HG02759 (cell line): ENCODE measurements around the gene LRRC36.

ENCODE experiments used
- ATAC-seq: cut with Tn5 transposase; IDR thresholded peaks from one replicate; pipeline ENCODE4 v1.9.1; 2021; ENCODE audit warnings: mild to moderate bottlenecking, moderate library complexity; ENCODE audit not compliant: unreplicated experiment

Gene LRRC36

GRCh38 chr16:67419931-67420330 lies 93.3 kb downstream of the LRRC36 start:
- ATAC-seq = no peak

DNA sequence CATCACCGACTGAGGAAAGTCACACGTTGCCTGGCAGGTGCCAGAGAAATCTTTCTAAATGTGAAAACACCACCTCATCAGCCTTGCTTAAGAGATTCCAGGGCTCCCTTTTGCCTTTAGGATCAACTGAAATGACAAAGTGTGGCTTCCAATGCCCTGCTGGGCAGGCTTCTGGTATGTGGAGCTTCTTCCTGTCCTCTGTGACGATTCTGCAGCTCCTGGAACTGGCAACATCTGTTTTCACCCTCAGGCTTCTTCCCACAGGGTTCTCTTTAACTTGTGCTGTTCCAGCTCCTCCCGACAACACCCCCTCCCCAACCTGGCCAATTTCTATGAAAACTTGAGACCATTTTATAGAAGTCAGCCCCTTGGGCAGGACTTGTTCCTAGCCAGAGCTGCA lies 94.4 kb downstream of the LRRC36 start:
- no peak for ATAC-seq

GRCh38 chr16:67423015-67423414 lies 96.4 kb downstream of the LRRC36 start:
- ATAC-seq = no peak

DNA sequence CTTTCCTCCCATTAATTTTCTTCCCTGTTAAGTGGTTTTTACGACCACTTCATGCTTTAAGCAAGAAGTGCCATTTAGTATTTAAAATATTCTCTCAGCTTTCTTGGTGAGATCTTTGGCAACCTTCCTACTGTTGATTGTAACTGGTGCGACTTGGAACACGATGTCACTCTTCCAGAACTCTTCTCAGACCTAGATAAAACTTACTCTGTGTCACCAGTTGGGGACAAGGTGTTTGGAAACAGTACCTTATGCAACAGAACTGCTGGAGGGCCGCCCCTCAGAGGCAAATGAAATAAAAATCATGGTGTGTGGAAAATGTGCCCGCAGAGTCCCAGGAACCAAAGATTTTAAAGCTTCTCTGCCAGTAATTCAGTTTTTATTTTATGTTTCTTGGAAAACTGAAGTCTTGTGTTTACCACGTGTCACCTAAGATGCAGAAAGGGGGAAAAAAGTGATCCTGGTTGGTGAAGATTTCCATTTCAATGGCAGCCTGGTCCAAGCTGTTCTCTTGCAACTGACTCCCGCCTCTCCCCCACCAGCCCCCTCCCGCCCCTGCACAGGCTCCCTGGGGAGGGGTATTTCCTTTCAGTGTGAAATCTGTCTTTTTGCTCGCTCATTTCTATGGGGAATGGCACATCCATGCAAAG lies 97.1 kb downstream of the LRRC36 start:
- no peak for ATAC-seq

GRCh38 chr16:67424261-67424615 lies 97.6 kb downstream of the LRRC36 start:
- ATAC-seq = no peak

DNA sequence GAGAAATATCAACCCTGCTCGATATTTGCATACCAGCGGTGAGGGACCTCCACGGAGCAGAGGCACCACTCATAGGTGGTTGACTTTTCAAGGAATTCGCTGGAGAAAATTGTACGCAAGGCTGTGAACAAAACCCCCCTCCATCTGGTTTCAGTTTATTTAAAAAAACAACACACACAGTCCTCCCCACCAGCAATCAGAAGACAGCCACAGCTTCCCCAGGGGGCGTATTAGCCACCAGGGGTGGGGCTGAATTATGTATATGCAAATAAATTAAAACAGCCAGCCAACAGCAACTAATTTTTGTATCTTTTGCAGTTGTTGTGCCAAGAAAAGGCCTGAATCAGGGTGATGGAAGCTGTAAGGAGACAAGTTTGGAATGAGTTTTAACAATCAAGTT lies 98.4 kb downstream of the LRRC36 start:
- ATAC-seq = no peak

DNA sequence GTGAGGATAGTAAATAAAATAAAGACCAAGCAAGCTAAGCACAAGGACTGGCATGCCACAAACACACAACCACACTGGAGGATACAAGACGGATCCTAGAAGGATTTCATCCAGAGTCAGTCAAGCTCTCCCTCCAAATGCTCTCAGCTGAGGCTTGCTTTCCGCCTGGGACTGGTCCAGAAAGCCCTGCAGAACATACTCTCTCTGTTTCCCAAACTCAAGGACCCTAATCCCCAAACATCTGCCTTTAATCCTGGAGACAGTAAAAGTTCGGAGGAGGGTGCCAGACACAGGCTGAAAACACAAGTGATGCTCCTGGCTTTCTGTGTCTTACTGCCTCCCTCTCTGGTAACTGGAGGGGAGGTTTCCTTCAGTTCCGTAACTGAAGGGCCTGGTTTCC lies 99.0 kb downstream of the LRRC36 start:
- ATAC-seq = no peak

DNA sequence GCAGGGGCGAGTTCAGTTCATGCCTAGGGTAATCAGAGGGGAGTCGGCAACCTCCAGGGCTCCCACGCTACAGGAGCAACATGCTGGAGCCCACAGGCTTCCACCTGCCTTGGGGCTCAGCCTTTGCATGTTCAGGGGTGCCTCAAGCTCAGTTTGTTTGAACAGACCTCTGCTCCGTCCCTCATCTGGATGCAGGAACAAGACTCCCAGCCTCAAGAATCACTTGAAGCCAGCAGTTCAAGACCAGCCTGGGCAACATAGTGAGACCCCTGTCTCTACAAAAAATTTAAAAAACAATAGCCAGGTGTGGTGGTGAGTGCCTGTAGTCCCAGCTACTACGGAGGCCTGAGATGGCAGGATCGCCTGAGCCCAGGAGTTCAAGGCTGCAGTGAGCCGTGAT lies 99.4 kb downstream of the LRRC36 start:
- ATAC-seq = no peak

DNA sequence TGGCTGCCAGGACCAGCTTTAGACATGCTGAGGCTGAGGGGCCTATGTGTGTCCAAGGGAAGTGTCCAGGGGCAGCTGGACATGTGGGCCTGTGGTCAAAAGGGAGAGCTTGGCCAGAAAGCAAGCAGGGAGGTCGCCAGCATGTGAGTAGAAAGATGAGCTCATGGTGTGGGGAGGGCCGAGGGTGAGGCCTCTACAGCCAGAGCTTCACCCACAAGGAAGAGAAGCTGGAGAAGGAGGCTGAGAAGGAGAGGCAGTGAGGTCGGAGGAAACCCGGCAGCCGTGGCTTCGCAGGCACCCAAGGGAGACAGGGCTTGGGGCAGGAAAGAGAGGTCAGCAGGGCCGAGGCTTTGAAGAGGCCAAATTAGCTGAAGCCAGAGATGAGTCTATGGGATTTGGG lies 100.3 kb downstream of the LRRC36 start:
- ATAC-seq = no peak

GRCh38 chr16:67428146-67428731 lies 101.6 kb downstream of the LRRC36 start:
- ATAC-seq = no peak

DNA sequence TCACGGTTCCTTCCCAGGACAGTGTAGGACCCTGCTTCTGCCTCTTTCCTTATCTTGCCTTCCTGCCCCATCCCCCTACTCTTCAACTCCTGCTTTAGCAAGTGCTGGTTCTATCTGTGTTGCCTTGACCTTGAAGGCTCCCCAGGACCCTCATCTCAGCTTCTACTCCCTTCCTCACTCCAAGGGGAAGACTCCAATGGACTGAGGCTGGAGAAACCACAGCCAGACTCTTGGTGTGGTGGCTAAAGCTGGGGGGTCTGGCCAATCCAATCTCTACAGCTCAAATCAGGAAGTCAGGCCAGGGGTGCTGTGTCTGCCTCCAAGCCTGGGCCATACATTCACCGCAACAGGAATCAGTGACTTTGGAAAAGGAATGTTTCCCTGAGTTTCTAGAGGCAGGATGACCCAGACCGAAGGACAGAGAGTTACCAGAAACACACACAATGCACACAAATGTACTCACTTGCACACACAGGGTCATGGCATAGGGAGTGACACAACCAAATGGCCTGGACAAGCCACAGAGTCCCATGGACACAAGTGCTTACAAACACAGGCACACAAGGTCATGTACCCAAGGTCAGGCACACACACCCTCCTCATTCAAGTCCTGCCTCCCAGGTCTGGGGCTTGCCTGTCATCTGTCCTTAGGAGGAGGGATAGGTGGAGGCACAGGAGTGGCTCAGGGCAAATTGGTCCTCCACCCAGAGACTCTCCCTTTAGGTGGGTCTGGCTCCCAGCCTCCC lies 102.6 kb downstream of the LRRC36 start:
- no peak for ATAC-seq

DNA sequence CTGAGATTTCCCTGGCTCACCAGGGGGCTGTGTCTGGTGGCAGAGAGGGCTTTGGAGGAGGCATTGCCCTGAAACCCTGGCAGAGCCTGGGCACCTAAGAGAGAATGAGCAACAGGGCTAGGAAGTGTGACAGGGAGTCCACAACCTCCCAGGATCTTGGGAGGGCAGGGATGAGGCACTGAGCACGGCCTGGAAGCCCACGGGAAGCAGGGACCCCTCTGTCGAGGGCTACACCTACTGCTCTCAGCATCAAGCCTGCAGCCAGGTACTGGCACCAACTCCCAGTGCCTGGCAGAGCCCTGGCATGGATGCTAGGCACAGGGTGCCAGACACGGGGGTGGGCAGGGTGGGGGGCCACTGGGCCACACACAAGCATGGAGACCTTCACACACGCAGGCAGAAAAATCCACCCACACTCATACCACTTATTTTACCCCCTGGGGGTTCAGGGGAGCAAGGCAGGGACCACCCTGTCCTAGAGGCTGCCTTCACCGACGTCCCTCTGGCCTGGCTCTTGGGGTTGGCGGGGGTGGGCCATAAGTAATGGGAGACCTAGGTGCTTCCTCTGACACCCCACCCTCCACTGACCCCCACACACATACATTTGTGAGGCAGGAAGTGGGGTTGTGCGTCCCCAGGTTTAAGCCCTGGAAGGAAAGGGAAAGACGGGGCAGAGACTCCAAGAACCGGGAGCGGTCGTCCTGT lies 103.3 kb downstream of the LRRC36 start:
- no peak for ATAC-seq

GRCh38 chr16:67430504-67430976 lies 103.9 kb downstream of the LRRC36 start:
- ATAC-seq = no peak

GRCh38 chr16:67430977-67431774 lies 104.6 kb downstream of the LRRC36 start, which contains the start of gene HSD11B2:
Gene HSD11B2, plus strand, starts transcription at chr16:67431121. Its CDS starts 128 bp downstream, at chr16:67431249.
- ATAC-seq = no peak

- ATAC-seq = no peak
Observed at GRCh38 chr16:67431775-67432505, 105.3 kb downstream of the LRRC36 start.

GRCh38 chr16:67432506-67432890 lies 105.9 kb downstream of the LRRC36 start:
- ATAC-seq = no peak

GRCh38 chr16:67433131-67433719 lies 106.6 kb downstream of the LRRC36 start:
- ATAC-seq = no peak
